HG02981 (cell line): Measurements from ENCODE around the gene PHACTR1.

ENCODE experiments used
- ATAC-seq: cut with Tn5 transposase; IDR thresholded peaks from one replicate; pipeline ENCODE4 v1.9.1; 2021; ENCODE audit warnings: mild to moderate bottlenecking, moderate library complexity; ENCODE audit not compliant: unreplicated experiment

PHACTR1 gene

DNA sequence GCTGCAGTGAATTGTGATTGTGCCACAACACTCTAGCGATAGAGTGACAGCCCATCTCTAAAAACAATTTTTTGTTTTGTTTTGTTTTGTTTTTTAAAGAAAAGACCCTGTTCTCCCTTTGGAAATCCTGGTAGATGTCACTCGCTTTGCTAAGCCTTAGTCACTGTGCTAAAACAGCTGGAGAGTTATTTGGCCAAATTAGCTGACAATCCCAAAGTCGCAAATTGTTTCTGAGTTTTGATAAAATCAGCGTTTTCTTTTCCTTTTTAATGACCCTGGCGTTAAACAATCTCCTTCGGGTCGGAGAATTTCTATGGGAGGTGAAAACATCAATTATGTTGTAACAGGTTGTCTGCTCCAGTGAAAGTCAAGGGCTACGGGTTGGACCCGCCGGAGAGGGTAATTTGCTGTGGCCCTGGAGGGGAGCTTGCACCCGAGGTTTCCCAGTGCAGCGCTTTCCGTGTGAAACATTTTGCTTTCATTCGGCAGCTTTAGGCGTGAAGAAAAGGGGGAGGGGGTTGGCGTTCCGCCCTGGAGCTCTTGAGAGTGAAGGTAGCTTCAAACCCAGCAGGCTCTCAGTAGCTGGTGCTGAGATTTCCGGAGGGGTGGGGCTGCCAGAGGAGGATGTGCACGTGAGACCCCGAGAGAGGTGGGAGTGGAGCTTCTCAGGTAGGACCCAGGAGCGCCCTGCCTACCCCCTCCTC, 296.6 kb downstream of the PHACTR1 start:
- no peak for ATAC-seq

DNA sequence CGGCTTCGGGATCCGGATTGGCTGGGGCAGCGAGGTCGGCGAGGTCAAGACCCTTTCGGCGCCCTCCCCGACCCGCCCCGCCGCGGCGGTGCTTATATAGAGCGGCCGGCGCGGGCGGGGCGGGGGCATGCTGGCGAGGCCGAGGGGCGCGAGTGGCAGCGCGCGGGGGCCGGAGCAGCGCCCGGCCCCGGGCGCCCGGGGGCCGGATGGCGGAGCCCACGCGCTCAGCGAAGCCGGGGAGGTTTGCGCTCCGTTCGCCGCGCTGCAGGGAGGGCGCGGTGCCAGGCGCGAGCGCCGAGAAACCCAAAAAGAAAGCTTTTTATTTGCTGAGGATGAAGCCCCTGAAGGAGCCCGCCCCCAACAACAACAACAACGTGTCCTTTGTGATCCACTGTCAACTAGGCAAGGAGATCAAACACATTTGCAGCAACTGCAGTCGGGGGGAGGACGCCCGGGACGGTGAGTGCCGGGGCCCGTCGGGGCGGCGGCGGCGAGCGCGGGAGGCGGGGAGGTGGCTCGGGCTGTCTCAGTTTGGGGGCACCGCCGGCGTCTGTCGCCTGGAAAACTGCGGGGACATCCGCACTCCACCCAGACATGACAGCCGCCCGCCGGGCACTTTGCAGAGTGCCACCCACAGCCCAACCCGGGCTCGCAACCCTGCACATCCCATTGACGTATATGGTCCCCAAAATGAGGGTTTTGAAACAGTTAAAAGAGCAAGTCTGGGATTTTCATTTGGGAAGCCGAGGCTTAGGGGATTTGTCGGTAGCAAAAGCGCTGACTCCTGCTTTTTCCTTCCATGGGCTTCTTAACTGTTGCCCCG, 297.3 kb downstream of the PHACTR1 start:
- ATAC-seq = no peak

DNA sequence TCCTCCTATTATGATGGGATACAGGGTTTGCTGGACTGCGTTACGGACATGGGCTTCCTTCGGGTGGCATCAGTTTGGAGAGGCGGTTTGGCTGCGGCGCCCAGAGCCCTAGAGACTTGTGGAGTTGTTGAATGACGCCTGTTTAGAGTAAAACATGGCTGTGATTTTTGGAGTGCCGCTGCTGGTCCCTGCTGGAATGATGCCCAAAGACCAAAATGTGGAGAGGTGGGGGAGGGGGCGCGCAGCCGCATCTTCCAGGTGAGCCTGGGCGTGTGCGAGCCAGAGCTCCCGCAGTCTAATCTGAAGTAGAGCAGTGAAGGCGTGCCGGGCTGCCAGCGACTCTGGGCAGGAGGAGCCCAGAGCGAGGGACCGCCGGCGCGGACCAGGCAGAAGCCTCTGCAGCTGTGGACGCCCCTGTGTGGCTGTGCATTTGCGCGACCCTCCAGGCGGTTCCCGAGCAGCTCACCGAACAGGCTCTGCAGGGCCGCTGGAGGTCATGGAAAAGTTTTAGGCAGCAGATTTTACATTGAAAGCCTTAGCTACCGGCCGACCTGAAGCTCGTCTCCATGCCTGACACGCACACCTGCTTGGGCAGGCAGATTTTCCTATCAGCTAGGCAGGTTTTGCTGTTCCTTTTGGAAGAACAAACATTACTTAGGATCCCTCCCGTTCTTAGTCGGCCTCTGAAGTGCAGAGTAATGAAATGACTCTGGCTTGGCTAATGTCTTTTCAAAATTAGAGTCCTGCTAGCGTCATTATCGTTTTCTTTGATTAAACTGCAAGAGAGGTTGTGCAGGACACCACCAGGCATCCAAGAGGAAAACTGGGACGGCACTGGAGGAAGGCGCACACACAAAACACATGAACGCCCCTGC, 298.2 kb downstream of the PHACTR1 start:
- no peak for ATAC-seq

DNA sequence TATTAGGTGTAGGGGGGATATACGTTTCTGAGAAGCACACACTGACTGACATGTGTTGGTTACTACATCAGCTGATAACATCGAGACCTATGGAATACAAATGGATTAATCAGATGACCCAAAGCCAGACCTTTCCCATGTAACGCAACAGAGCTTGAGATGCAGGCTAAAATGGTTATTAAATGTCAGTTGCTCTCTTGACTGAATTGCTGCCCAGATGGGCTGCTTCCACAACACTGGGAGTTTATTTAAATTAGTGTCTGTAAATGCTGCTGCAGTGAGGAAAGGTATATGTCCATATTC, 298.8 kb downstream of the PHACTR1 start:
- no peak for ATAC-seq

DNA sequence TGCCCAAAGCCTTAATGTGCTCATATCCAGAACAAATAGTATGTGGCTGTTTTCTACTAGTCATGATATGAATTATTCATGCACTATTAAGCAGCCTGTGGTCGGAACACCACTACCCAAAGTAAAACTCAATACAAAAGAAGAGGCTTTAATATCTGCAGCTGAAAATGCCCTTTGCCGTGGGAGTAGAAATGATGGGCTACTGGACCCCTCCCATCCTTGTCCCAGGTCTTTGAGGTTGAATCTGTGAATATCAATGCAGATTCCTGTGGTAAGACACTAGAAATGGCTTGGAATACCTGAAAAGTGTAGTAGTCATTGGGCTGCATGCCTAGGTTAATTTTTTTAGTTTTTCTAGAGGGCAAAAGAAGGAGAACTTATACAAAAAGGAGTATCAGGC, 308.0 kb downstream of the PHACTR1 start:
- ATAC-seq = no peak

DNA sequence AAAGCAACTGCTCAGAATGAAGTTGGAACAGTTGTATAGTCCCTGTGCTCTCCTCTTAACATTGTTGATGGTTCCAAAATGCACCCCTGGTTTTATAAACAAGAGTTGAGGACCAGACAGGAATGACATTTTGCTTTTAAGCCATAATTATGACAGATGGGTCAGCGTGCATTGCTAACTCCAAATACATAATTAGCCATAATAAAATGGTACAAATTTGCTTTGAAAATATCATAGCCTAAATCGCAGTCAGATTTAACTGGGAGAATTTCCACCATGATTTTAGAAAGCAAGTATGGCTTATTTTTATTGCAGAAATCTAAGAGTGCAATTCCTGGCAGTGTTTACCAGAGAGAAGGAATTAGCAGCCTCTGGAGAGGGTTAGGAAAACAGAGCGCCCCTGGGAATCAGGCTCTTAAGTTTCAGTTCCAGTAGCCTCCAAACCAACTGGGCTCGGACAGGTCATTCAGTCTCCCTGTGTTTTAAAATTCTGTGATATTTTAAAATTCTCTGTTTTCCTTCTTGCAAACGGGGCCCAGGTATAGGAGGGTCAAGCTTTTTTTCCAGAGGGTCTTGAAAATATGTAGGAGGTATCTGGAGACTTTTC, 309.4 kb downstream of the PHACTR1 start:
- no peak for ATAC-seq

DNA sequence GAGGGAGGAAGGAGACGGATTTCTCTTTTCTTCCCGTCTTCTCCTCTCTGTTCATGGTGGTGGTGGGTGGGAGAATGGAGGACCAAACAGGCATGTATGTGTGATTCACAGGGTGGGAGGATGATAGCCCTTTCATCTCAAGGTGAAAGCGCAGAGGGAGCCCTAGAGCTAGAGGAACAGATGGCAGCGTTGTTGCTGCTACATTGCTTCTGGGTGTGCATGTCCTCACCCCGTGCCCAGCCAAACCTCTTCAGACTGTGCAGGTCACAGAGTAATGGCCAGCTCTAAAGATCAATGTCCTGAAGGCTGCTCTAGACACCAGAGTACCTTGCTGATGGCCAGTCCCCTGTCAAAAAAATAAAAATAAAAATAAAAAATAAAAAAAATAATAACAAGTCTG, 310.0 kb downstream of the PHACTR1 start:
- no peak for ATAC-seq

DNA sequence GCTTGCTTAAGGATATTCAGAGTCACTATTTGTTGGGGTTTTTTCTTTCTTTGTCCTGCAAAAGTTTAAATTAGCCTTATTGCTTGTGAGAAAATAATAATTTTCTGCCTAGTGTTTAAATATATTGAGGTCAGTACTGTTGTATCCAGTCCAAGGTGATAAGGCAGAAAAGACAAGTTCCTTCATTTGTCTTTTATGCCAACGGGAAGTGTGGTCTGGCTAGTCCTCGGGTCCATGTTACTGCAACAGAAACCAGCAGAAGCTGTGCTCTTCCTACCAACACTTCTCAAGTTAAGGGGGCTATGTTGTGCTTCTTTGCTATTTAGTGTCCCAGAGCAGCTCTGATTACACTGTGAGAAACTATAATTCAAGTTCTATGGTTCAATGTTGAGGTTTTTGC, 310.6 kb downstream of the PHACTR1 start:
- ATAC-seq = no peak

DNA sequence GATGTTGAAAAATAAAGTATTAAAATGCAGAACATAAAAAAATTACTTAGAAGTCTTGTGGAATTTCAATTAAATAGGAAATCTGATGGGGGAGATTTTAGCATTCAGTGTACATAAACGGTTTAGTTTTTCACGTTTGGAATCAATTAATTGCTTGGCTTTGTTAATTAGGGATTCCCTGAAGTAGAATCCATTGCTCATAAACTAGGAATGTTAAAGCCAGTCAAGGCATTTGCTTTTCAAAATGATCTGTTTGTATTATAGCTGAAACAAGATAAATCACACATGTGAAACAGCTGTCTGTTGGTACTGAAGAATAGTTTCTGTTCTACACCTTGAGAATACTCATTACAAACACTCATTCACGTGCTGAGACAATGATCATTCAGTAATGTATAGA, 313.8 kb downstream of the PHACTR1 start:
- ATAC-seq = no peak

DNA sequence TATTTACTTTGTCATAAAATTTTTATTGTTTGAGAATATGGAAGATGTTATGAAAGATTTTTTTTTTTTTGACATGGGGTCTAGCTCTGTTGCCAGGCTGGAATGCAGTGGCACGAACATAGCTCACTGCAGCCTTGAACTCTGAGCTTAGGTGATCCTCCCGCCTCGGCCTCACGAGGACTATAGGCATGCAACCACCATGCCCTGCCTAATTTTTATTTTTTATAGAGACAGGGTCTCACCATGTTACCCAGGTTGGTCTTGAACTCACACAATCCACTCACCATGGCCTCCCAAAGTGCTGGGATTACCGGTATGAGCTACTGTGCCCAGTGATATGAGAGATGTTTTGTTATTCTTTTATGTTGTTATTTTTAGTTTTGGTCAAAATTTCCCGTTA, 316.0 kb downstream of the PHACTR1 start:
- ATAC-seq = no peak

DNA sequence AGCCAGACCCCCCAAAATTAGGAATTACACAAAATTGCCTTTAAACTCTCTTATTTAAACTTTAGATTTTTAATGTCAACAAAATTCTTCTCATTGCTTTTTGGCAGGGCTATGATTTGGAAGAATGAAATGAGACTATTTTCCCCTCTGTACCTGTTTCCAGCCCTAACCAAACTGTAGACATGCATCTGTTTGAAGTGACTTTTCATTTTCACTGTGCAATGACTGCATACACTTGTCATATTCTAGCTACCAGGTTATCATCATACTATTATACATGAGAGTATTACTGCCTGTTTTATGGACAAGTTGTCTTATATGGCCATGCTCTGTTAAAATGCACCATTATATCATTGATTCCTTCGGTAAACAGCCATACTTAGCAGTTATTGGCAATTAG, 316.6 kb downstream of the PHACTR1 start:
- no peak for ATAC-seq

DNA sequence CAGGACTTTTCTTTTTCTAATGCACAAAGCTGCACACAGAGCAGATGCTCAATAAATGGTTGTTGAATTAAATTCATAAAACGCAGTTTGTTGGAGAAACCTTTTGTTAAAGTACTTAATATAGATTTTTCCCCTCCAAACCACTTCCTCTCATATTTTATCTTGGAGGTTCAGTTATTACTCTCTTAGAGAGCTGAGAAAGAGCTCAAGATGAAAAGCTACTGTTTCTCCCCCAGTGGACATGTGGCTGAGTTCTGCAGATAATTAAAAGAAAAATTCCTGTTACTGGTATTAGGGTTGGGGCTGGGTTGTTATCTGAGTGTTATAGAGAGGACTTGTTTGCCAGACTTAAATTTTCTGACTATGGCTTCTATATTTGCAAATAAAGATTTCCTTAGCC, 317.7 kb downstream of the PHACTR1 start:
- no peak for ATAC-seq

DNA sequence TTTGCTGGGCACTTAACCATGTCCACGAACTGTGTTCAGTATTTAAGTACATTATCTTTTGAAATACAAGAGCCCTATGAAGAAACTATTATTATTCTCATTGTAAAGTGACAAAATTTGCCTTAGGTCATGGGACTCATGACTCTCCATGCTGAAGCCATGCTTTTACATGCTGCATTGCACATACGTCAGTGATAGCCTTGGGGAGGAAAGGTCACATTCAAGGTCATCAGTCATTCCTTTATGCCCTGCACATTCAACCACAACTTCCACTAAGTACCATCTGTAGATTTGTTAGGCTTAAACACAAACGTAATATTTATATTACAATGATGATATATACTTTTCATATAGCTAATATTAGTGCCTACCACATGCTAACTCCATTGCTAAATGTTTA, 319.0 kb downstream of the PHACTR1 start:
- no peak for ATAC-seq

DNA sequence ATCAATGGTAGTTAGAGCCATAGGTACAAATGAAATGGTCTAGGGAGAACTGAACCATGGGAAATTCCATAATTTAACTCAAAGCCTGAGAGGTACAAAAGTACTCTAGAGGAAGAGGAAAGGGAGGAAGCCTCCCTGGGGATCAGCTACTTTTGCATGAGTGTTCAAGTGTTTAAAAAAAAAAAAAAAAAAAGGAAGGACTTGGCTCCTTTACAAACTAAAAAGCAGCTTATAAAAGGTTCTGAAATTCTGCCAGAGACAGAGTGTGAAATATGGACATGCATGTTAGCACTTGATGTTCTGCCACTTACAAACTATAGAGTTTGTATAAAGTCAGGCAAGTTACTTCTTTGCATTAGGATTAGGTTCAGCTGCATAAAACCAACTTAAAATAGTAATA, 321.7 kb downstream of the PHACTR1 start:
- no peak for ATAC-seq

DNA sequence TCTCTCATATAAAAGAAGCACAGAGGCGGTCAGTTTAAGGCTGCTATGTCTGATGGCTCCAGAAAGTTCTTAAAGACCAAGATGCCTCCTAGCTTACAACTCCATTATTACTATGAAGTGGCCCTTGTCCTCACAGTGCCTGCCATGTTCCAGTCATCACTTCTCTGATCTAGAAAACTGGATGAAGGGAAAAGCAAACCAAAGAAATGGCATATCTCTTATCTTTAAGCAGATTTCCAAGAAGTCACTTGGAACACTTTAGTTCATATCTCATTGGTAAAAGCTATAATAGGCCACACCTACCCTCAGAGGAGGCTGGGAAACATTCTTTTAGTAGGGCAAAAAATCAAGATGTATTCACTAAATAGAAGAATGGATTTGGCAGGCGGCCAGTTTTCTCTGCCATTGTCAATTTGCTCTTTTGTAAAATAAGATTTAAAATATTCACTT, 322.2 kb downstream of the PHACTR1 start:
- ATAC-seq = no peak

DNA sequence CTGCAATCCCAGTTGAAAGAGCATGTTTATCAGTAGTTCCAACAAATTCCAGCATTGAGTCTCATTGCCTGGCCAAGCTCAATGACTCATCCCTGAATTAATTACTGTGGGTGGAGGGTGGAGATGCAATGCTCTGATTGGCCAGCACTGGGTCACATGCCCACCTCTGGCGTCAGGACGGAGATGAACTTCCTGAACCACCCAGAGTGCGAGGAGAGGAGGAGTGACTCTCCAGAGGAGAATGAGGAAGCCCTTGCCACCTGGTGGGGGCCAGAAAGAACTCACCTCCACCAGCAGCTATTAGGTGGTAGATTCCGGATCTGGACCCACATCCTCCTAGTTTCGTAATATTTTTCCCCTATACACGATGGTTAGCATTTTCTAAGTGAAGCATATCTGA, 327.8 kb downstream of the PHACTR1 start:
- ATAC-seq = no peak

DNA sequence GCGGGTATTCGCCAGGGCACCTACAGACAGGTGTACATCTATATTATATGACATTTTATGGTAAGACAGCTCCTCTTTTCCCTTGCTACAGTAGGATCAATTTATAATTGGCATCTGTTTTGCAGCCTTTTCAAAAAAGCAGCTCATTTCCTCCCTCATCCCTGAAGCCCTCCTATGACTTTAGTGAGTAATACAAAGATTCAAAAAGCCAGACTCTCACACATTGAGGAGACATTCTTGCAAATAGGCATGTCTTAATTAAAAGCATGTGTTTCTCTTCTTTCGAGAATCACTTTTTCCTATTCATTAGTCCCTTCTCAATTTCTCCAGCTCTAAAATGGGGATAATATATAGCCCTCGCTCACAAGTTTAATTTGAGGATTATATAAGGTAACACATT, 328.3 kb downstream of the PHACTR1 start:
- ATAC-seq = no peak

DNA sequence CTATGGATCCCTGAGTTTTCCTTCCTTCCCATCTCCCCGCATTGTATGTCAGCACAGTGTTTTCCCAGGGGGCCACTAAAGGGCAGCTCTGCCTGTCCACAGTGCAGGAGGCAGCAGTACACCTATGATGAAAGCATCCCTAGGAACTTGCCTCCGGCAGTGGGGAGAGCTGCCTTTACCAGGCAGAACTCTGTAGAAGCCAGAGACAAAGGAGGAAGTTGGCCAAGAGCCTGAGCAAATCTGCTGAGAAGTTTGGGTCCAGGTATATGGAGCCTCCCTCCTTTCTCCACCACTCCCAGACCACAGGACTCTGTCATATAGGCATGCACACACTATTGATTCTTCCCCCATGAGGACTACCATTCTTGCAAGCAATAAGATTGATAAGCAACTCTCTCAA, 329.1 kb downstream of the PHACTR1 start:
- no peak for ATAC-seq

DNA sequence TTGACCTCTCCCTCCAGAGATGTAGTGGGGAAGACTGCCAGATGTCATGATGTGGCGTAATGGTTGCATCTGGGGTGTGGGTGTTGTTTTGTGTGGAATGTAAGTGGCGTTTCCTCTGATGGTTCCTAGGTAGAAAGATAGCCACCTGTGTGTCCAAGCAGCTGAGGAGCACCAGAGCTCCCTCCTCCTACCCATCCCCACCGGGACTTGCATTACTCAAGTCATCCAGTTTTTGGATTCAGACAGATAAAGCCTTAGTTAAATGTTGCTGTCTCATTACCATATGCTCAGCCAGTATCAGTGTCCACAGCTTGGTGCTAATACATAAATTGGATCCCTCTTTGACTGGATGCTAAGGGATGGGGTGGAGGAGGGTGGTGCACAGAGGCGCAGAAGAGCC, 329.5 kb downstream of the PHACTR1 start:
- ATAC-seq = no peak

DNA sequence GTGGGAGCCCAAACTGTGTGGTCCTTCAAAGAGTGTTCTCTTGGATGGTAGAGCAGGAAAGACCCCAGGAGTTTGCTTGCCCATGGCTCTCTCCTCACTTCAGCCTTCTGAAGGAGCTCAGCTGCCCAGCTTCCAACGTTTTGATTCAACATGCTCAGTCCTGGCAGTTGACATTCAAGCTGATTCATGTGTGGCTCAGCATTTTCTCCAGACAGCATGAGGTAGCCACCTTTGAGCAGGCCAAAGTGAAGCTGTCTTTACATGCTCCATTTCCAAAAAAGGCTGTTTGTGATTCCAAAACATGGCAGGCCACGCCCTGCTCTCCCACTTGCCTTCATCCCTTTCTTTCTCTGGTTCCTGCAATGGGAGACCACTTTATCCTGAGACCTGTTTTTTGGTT, 331.5 kb downstream of the PHACTR1 start:
- no peak for ATAC-seq

DNA sequence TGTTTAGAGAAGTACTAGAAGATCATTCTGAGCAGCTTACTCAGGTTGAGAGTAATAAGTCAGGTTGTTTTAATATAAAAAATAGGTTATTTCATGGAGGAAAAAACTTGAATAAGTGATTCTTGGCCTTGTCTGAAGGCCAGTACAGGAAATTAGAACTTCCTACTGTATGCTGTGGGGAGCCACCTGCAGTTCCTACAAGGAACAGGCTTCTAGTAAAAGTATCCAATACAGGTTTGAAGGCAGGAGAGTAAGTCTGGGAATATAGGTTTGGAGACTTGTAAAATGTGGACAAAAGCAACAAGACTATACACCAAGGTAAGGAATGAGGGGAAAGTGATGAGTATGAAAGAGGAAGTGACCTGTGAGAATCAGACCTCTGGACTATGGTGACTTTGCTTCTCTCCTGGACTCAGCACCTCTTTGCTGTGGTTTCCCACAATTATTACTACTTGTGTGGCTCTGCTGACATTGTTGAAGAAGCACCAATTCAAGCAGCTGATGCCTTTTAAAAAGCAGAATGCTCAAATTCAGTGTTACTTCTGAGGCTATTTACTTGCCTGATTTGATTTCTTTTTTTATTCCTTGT, 333.2 kb downstream of the PHACTR1 start:
- no peak for ATAC-seq
